ENCODE measurements around the gene SURF4.

SURF4 gene

DNA sequence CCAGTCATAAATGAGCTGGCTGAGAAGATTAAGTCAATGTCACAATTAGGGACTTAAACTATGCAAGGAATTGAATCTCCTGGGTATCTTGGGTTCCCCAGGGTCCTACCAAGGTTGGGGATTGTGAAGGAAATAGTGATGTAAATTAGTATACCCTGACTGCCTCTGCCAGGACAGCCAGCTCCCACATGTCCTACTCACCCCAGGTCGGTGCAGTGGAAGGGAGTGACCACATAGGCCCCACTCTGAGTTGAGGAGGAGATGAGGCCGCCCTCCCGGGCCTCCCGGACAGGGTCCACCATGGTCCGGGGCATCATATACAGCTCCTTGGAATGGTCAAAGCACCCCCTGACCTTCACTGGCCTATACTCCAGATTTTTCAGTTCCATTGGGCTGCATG lies 22.3 kb downstream of the SURF4 start:
- no peak for DNase-seq (ENCODE audit: low spot score)

DNA sequence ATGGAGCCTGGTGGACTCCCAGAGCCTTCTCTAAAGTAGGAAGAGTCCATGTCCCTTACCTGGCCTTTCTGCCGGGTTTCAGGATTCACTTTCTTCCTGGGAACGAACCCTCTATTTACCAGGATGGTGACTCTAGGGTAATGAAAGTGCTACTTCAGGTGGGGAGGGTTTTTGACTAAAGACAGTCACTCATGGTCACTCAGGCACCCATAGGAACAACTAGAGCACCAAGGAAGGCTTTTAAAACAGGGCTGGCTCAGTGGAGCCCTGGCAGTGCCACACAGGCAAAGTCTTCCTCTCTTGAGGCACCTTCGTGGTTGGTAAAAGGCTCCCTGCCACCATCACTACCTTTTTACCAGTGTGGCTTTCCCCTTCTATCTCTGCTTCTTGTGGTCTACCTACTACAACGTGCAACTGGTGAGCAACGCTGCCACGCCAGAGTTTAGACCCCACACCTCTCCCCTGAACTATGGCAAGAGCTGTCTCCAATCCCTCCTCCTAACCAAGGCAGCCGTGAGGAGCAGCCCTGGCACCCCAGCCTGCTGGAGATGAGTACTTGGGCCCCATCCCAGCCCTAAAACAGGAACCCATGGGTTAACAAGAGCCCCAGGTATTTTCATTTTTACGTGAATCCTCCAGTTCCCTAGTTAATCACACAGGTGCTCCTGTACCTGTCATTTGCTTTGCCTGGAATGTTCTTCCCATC lies 23.1 kb downstream of the SURF4 start:
- no peak for DNase-seq (ENCODE audit: low spot score)

DNA sequence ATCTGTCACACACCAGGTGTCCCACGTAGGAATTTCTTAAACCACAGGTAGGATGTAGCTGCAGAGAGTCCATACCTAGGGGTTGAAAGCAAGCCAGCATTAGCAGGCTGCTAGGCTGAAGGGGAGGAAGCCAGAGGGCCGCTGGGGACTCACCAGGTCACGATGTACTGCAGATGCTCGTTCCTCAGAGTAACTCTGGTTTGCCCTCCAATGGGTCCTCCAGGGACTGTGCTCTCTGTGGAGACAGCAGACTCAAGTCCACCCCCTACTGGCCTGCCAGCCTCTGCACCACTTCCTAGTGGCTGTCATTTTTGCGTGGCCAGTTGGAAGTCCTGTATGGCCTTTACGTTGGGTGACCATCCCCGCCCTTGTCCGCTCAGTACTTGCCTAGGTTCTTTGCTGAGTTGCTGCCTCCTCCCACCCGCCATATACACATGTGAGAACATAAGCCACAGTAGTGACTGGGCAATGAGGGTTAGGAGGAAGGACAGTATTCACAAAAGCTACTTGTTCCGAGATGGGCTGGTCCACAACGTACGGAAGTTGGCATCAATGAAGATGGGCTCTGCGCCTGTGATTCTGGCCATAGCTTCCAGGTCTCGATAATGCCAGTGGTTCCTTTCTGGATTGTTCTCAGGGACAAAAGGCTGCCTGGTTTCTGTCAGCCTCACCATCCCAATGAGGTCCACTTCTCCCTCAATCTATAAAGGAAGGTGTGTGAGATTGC lies 23.8 kb downstream of the SURF4 start:
- peak; percentile 64 for DNase-seq (ENCODE audit: low spot score)

- DNase-seq (ENCODE audit: low spot score) = no peak
Measured at GRCh38 chr9:133351526-133351907, 24.3 kb downstream of the SURF4 start.

DNA sequence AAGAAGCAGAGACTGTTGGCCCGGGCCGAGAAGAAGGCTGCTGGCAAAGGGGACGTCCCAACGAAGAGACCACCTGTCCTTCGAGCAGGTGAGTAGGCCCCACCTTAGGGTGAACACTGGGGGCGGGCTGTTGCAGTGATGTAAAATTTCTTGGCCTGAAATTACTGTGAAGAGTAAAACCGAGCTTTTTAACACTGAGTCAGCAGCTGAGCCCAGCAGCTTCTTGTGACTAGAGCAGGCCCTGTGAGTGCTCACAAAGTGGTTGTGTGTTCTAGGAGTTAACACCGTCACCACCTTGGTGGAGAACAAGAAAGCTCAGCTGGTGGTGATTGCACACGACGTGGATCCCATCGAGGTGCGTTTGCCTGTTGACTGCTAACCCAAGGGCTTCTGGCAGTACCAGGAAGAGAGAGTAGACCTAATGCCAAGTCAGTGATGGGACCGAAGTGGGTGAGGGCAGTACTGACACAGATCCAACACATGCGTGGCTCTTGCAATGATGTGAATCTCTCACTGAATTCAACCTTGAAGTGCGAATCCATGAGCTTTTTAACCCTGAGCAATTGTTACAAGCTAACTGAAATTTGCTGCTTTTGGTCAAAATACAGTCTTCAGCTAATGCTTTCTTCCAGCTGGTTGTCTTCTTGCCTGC lies 25.8 kb downstream of the SURF4 start:
- DNase-seq (ENCODE audit: low spot score) = no peak

GRCh38 chr9:133348718-133349573 lies 26.9 kb downstream of the SURF4 start:
- no peak for DNase-seq (ENCODE audit: low spot score)

- peak; percentile 98 for DNase-seq (ENCODE audit: low spot score)
Measured at GRCh38 chr9:133347985-133348717, 27.7 kb downstream of the SURF4 start, which contains the start of the genes MED22 and RPL7A. TSS of gene MED22 (minus strand) at chr9:133348131. CDS start at chr9:133346662, 1,469 bp downstream. TSS of gene RPL7A (plus strand) at chr9:133348218. CDS start at chr9:133348244, 26 bp downstream.

DNA sequence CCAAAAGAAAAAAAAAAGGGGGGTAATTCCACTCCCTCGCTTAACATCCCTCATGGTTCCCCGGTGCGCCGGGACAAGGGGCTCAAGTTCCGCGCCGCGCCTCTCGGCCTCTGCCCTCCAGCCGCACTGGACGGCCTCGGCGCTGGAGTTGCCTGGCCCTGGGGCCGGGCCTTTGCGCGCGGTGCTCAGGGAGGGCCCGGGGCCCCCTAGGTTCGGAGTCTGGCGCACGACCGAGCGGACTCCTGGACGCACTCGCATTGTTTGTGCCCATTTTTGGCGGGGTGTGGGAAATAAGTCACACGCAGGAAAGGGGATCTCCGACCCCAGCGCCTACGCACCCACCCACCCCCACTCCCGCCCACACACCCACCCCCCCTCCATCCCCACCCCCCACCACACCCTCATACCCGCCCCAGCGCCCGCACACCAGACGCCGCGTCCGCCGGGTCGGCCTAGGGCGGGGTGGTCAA lies 28.3 kb downstream of the SURF4 start:
- DNase-seq (ENCODE audit: low spot score) = no peak

- DNase-seq (ENCODE audit: low spot score) = no peak
Measured at GRCh38 chr9:133346021-133346785, 29.7 kb downstream of the SURF4 start.

GRCh38 chr9:133345596-133345995 lies 30.3 kb downstream of the SURF4 start:
- no peak for DNase-seq (ENCODE audit: low spot score)

DNA sequence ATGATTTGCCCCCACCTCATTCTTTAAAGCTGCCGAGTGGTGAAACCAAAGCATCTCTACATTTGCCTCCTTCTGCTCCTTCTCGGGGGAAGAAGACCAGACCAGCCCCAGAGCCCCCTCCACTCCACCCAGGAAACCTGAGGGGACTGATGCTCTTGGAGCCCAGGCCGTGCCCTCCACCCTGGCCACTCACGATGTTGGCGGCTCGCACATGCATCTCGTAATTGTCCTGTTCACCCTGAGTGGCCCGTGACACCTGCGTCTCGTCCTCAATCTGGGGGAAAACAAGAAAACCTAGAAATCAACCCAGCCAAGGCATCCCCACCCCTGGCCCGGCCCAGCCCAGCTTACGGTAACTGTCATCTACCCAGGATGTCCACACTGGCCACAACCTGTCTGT lies 30.9 kb downstream of the SURF4 start:
- DNase-seq (ENCODE audit: low spot score) = no peak

- no peak for DNase-seq (ENCODE audit: low spot score)
Measured at GRCh38 chr9:133344071-133344470, 31.8 kb downstream of the SURF4 start.

- DNase-seq (ENCODE audit: low spot score) = no peak
Measured at GRCh38 chr9:133342570-133342969, 33.3 kb downstream of the SURF4 start.

DNA sequence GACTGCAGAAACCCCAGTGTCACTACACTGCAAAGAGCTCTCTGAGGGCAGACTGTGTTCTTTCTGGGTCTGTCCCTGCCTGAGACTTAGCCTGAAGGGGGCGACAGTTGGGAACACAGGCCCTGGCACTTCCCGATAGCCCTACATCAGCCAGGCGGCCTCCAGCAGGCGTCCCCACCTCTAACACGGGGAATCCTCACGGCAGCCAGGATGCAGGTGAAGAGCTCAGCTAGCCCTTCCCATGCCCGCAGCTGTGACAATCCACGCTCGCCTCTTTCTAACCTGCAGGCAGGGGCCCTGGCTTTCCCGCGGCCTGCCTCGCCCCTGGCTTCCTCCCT lies 33.8 kb downstream of the SURF4 start:
- no peak for DNase-seq (ENCODE audit: low spot score)

DNA sequence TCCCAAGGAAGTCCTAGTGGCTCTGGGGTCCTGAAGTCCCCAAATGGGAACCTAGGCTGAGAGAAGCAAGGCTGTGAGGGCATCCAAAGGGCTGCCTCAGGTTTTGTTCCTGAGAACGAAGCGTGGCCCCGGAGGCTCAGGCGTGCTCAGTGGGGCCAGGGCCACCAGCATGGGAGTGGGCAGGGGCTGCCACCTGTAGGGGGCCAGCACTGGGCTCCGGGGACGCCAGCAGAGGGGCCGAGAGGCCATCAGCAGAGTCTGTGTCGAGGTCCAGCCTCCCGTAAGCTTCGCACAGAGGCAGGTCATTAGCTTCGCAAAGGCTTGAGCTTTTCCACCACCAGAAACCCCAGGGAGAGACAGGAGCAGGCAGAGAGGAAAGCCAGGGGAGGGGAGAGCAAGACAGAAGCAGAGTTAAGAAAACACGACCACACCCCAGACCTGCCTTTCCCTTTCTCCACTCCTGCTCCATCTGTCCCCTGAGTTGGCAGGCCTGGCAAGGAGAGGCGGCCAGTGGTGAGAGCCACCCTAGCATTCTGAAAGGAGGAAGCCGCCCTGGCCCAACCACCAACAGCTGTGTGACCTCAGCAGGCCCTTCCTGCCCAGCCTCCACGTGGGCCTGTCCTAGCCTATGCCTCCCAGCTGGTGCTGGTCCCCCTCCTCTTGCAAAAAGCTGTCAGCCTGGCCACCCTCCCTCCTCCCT lies 34.3 kb downstream of the SURF4 start:
- DNase-seq (ENCODE audit: low spot score) = no peak

GRCh38 chr9:133340916-133341315 lies 34.9 kb downstream of the SURF4 start:
- no peak for DNase-seq (ENCODE audit: low spot score)

GRCh38 chr9:133340256-133340655 lies 35.6 kb downstream of the SURF4 start:
- no peak for DNase-seq (ENCODE audit: low spot score)

GRCh38 chr9:133339641-133340040 lies 36.2 kb downstream of the SURF4 start:
- no peak for DNase-seq (ENCODE audit: low spot score)
